Prostate gland (tissue), 2 donors: ENCODE data around the gene LFNG.

Source experiments
- POLR2A ChIP-seq: fragments of 450-650 bp; IDR thresholded peaks from one replicate; pipeline ENCODE4 v1.6.1; 2016; ENCODE audit warnings: antibody characterized with exemption, mild to moderate bottlenecking
- TF ChIP-seq, protein P1 (sequence below), 4 experiments: fragments of 200-600 bp in 2 of 4; fragments of 450-650 bp in 2 of 4; sonication (generic) in 2 of 4; IDR thresholded peaks; 1 replicate in 3 of 4; 2 replicates in 1 of 4; pipeline ENCODE4 v1.5.1; 2016 to 2019; ENCODE audit warnings: antibody characterized with exemption in 4 of 4, mild to moderate bottlenecking in 2 of 4, moderate library complexity in 2 of 4

DNA sequence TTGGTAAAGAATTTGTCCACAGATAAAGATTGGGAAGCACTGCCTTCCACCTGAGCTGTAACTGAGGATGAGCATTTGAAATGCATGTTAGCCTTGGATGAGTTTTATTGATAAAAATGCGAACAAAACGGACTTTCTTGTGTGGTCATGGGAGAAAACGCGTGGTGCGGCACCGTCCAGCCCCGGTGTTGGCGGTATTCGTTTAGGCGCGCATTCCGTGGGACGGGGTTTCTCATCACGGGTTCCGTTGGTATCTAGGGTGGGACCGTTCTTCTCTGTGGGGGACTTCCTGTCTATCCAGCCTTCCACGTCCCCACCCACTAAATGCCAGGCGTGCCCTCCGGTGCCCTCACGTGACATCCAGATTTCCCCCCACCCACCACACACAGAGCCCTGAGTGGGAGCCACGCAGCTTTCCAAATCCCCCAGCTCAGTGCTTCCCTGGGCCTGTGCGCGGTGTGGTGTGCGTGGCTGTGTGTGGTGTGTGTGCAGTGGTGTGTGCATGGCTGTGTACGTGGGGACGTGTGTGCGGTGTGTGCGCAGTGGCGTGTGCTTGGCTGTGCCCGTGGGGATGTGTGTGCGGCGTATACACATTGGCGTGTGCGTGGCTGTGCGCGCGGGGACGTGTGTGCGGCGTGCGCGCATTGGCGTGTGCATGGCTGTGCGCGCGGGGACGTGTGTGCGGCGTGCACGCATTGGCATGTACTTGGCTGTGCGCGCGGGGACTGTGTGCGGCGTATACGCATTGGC lies 57.3 kb downstream of the LFNG start:
- TF ChIP-seq, protein P1, sequence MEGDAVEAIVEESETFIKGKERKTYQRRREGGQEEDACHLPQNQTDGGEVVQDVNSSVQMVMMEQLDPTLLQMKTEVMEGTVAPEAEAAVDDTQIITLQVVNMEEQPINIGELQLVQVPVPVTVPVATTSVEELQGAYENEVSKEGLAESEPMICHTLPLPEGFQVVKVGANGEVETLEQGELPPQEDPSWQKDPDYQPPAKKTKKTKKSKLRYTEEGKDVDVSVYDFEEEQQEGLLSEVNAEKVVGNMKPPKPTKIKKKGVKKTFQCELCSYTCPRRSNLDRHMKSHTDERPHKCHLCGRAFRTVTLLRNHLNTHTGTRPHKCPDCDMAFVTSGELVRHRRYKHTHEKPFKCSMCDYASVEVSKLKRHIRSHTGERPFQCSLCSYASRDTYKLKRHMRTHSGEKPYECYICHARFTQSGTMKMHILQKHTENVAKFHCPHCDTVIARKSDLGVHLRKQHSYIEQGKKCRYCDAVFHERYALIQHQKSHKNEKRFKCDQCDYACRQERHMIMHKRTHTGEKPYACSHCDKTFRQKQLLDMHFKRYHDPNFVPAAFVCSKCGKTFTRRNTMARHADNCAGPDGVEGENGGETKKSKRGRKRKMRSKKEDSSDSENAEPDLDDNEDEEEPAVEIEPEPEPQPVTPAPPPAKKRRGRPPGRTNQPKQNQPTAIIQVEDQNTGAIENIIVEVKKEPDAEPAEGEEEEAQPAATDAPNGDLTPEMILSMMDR (IDR thresholded peaks at IDR 0.05), result no peak
- TF ChIP-seq POLR2A, result no peak
